Mucosa of descending colon (tissue), 3 donors: ENCODE measurements around the gene KASH5. TPM values are rescaled to one million over a fixed set of nuclear protein-coding genes. Genes with fewer than 3 reads are reported as not detected.
A peak's percentile ranks its signal among the peaks of the same experiment; 100 is the strongest.

Experiments used
- ATAC-seq: fragments of 200-7000 bp; cut with Tn5 transposase; one replicate; pipeline ENCODE4 v1.9.1; 2020; ENCODE audit warnings: mild to moderate bottlenecking, moderate library complexity
- DNase-seq, 3 donors: peaks; one replicate each; pipeline ENCODE4 v3.0.0-alpha.2; 2020
- H3K36me3 ChIP-seq: fragments of 200-600 bp; one replicate; pipeline ENCODE4 v1.8.0; 2021; ENCODE audit warnings: low read depth, mild to moderate bottlenecking
- H3K4me1 ChIP-seq: fragments of 200-600 bp; one replicate; pipeline ENCODE4 v1.8.0; 2021; ENCODE audit warnings: low read depth, mild to moderate bottlenecking
- H3K4me3 ChIP-seq: fragments of 200-600 bp; one replicate; pipeline ENCODE4 v1.8.0; 2021; ENCODE audit warnings: mild to moderate bottlenecking
- H3K9me3 ChIP-seq: fragments of 200-600 bp; one replicate; pipeline ENCODE4 v1.8.0; 2021; ENCODE audit warnings: mild to moderate bottlenecking
- intact Hi-C, 2 donors: fragments of 100-400 bp; cut with DNase I in 1 of 2; cut with micrococcal nuclease in 1 of 2; formaldehyde crosslinking; loops; one replicate each; pipeline versions ENCODE4 v1.11.0 to v1.11.1; 2022; cut with DNase I, micrococcal nuclease
- total RNA-seq, 3 donors: library from RNA; stranded (reverse); fragmentation: NEBNext Ultra II Directional in 2 of 3; extraction: Animal tissue kit (Norgen Biotek cat#: 25700) in 2 of 3; gene quantifications; one replicate each; pipeline versions ENCODE4 v1.2.1 to v1.2.4, GENCODE V29; 2021 to 2023
- TF ChIP-seq, protein P1 (sequence below): fragments of 200-600 bp; IDR thresholded peaks from one replicate; pipeline ENCODE4 v1.8.0; 2022; ENCODE audit warnings: antibody characterized with exemption, mild to moderate bottlenecking
- donor health status: DM: no; HTN: no; CAD: no; lungs with moderate emphysema.
- donor health status: DM: no; HTN: no; CAD: no.
- donor health status: DM: no; HTN: yes; CAD: no.

KASH5 gene
- total RNA-seq, 3 donors from 2014 or later: not detected

DNA sequence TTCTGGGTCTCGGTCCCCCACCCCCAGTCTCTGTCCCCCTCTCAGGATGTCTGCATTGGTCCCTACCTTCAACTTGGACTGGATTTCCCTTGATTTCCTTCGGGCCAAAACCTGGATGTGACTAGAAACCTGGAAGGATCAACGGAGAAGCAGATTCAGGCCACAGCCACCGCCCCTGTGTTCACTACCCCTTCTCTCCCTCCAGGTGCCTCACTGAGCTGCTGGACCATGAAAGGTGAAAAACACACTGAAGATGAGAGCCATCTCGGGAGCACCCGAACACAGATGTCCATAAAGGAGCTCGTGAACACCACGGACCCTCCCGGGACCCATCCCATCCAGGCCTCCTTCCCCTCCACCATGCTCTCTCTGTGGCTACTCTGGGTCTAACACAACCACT lies 30.9 kb upstream of the KASH5 start:
- ATAC-seq (no peak), DNase-seq (no peak)
- Histone ChIP-seq H3K36me3 (no peaks in the 10 kb centered on the region), H3K9me3 (no peaks in the 10 kb centered on the region), H3K4me1 (no peaks in the 10 kb centered on the region), H3K4me3 (no peak overlapping the region)
- intact Hi-C loops: no loop called here
- TF ChIP-seq, protein P1, sequence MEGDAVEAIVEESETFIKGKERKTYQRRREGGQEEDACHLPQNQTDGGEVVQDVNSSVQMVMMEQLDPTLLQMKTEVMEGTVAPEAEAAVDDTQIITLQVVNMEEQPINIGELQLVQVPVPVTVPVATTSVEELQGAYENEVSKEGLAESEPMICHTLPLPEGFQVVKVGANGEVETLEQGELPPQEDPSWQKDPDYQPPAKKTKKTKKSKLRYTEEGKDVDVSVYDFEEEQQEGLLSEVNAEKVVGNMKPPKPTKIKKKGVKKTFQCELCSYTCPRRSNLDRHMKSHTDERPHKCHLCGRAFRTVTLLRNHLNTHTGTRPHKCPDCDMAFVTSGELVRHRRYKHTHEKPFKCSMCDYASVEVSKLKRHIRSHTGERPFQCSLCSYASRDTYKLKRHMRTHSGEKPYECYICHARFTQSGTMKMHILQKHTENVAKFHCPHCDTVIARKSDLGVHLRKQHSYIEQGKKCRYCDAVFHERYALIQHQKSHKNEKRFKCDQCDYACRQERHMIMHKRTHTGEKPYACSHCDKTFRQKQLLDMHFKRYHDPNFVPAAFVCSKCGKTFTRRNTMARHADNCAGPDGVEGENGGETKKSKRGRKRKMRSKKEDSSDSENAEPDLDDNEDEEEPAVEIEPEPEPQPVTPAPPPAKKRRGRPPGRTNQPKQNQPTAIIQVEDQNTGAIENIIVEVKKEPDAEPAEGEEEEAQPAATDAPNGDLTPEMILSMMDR: no peak

DNA sequence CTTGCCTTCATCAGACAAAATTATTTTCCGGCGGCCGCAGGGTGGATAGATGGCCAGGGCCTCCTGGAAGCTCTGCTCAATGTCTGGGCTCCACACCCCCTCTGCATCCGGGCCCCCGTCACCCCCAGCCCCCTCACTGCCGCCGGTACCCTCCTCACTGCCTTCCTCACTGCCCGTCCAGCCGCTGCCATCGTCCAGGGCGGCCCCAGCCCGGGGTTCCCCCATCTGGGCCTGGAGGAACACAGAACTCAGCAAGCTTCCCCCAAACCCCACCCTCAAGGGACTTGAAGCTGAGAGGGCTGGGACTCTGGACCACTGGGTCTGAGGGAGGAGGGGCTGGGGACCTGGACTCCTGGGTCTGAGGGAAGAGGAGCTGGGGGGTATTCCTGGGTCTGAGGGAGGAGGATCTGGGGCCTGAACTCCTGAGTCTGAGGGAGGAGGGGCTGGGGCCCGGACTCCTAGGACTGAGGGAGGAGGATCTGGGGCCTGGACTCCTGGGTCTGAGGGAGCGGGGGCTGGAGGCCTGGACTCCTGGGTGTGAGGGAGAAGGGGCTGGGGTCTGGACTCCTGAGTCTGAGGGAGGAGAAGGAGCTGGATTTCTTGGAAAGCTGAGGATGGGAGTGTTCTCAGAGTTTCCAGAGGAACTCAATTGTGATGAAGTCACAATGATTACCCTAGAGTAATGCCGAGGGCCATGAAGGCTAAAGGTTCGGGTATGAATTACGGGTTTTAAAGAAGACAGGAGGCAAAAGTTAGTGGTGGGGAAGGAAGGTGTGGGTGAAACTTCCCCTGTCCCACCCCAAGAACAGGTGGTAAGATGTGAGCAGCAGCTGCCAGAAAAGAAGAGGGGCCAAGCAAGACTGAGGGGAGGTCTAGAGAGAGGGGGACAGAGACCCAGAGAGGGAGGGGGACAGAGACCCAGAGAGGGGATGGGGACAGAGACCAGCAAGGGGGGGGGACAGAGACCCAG lies 27.9 kb upstream of the KASH5 start:
- ATAC-seq (no peak), DNase-seq (no peak)
- Histone ChIP-seq H3K4me1 (peaks cover 13% of the 10 kb centered on the region), H3K4me3 (no peak overlapping the region), H3K36me3 (no peaks in the 10 kb centered on the region), H3K9me3 (no peaks in the 10 kb centered on the region)
- TF ChIP-seq, protein P1: no peak
- intact Hi-C loops: no loop called here

DNA sequence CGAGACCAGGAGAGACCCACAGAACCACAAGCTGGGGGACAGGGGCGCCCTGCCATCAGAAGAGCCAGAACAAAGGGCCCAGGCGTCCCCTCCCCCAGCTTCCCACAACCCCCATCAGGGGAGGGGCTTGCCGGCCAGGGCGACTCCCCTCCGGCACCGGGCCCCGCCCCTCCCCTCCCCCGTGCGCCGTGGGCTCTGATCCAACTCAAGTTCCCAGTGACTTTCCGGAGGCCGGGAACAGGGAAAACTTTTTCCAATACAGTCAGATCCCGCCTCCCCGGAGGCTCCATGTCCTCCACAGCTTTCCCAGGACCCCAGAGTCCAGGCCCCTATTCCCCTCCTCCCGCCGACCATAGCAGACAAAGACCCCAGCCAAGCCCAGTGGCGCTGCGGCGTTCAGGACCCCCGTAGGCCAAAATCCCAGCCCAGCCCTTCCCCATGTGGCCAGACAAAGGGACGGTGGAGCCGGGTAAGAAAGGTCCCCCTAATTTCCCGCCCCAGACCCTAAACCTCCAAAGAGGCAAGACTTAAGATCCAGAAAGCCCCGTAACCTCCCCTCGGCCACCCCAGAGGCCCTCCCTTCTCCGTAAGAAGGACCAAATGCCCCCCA lies 26.5 kb upstream of the KASH5 start:
- Histone ChIP-seq H3K36me3 (no peaks in the 10 kb centered on the region), H3K9me3 (no peaks in the 10 kb centered on the region), H3K4me3 (peak overlapping the region; percentile 24), H3K4me1 (peaks cover 13% of the 10 kb centered on the region)
- intact Hi-C loops: no loop called here
- TF ChIP-seq, protein P1: no peak
- DNase-seq (peak; percentile 80 to 87 (median 83)), ATAC-seq (peak; percentile 52)

DNA sequence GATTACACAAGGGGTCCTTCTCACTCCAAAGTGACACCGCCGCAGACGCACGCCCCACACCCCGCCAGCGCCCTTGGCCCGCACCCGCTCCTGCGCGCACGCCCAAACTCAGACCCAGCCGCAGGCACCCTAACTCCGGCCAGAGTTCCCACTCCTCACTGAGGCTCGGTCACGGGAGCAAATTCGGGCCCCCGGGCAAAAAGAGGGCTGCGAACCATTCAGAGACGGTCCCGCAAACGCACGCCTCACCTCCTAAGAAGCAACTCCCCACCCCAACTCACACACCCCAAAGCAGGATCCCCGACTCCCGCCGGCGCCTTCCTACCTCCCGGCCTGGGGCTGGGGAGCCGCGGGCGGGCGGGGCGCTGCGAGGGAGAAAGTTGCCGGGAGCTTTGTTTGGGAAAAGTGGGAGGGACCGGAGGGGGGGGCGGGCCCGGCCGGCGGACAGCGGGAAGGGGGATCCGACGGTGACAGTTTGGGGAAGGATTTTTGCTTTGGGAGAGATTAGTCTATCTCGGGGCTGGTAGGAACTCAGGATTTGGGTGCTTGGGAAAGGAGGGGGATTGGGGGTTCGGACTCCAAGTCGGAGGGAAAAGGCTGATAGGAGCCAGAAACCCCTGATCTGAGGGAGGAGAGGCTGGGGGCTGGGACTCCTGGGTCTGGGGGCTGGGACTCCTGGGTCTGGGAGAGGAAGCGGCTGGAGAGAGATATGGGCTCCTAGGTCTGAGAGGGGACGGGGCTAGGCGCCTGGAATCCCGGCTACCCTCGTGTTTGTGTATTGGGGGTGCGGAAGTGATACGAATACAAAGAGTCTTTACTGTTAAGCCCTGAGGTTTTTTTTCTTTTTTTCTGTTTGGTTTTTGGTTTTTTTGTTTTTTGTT lies 25.8 kb upstream of the KASH5 start, which contains the start of gene TEAD2:
TEAD2 (minus strand) TSS at position 369 of the 881 bp plus-strand sequence. CDS start 2,341 bp downstream, outside the sequence.
- DNase-seq (peak; percentile 74 to 79 (median 78)), ATAC-seq (peak; percentile 43)
- peaks cover 13% of the 10 kb centered on the region for H3K4me1 ChIP-seq
- no peaks in the 10 kb centered on the region for H3K9me3 ChIP-seq
- peak within 1 kb of the TSS; percentile 24 for H3K4me3 ChIP-seq
- intact Hi-C loops: no loop called here
- TF ChIP-seq, protein P1: no peak
- H3K36me3 ChIP-seq: no peaks in the 10 kb centered on the region

DNA sequence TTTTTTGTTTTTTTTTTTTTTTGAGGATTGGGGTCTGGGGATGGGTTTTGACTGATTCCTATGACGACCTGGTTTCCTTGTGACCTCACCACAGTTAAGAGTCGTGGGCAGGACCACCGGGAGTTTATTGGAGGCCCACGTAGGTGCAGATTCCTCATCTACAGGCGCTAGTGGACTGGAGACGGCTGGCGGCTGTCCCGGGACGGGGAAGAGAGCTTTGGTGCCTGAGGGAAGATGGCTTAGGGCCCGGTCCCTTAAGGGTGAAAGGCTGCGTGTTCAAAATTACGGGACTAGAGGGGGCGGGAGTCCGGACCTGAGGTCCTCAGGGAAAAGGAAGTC lies 25.2 kb upstream of the KASH5 start:
- ATAC-seq (peak; percentile 2), DNase-seq (peak; percentile 38 to 69 (median 59))
- no peak overlapping the region for H3K4me3 ChIP-seq
- H3K4me1 ChIP-seq: peaks cover 13% of the 10 kb centered on the region
- H3K9me3 ChIP-seq: no peaks in the 10 kb centered on the region
- H3K36me3 ChIP-seq: no peaks in the 10 kb centered on the region
- intact Hi-C loops: no loop called here
- TF ChIP-seq, protein P1: no peak
